Measurements from ENCODE around the gene PAX8.
A peak's percentile ranks its signal among the peaks of the same experiment; 100 is the strongest.
"Not testable (repeated sequence)": the region's sequence is repeated elsewhere in the genome, so short reads cannot be mapped to it uniquely, and the experiment has no call there.

PAX8 gene

GRCh38 chr2:113278742-113279139 is at the start of gene PAX8:
Gene PAX8, minus strand, starts transcription at chr2:113278921. Its CDS starts 527 bp downstream, at chr2:113278394.
- no peak for DNase-seq (ENCODE audit: low read depth in 2 of 2, low spot score in 1 of 2)

- DNase-seq (ENCODE audit: low read depth in 2 of 2, low spot score in 1 of 2): no peak
These were observed 49.3 kb upstream of the PAX8 start for GRCh38 chr2:113328043-113328442.

- not testable (repeated sequence) for DNase-seq (ENCODE audit: low read depth in 2 of 2, low spot score in 1 of 2)
These were observed 46.5 kb upstream of the PAX8 start for GRCh38 chr2:113325161-113325731.

GRCh38 chr2:113324684-113325160 is 46.0 kb upstream of the PAX8 start:
- peak; percentile 5 to 10 for DNase-seq (ENCODE audit: low read depth in 2 of 2, low spot score in 1 of 2)

GRCh38 chr2:113323129-113323528 is 44.4 kb upstream of the PAX8 start:
- not testable (repeated sequence) for DNase-seq (ENCODE audit: low read depth in 2 of 2, low spot score in 1 of 2)

- not testable (repeated sequence) for DNase-seq (ENCODE audit: low read depth in 2 of 2, low spot score in 1 of 2)
These were observed 41.4 kb upstream of the PAX8 start for GRCh38 chr2:113320106-113320505.

GRCh38 chr2:113318941-113319340 is 40.2 kb upstream of the PAX8 start:
- DNase-seq (ENCODE audit: low read depth in 2 of 2, low spot score in 1 of 2): not testable (repeated sequence)

GRCh38 chr2:113316085-113316484 is 37.4 kb upstream of the PAX8 start:
- DNase-seq (ENCODE audit: low read depth in 2 of 2, low spot score in 1 of 2): no peak

GRCh38 chr2:113314663-113315062 is 35.9 kb upstream of the PAX8 start:
- DNase-seq (ENCODE audit: low read depth in 2 of 2, low spot score in 1 of 2): not testable (repeated sequence)

GRCh38 chr2:113314176-113314575 is 35.5 kb upstream of the PAX8 start:
- not testable (repeated sequence) for DNase-seq (ENCODE audit: low read depth in 2 of 2, low spot score in 1 of 2)

GRCh38 chr2:113311781-113312180 is 33.1 kb upstream of the PAX8 start:
- DNase-seq (ENCODE audit: low read depth in 2 of 2, low spot score in 1 of 2): not testable (repeated sequence)

- not testable (repeated sequence) for DNase-seq (ENCODE audit: low read depth in 2 of 2, low spot score in 1 of 2)
These were observed 32.5 kb upstream of the PAX8 start for GRCh38 chr2:113311191-113311590.

GRCh38 chr2:113309655-113310387 is 31.1 kb upstream of the PAX8 start:
- no peak for DNase-seq (ENCODE audit: low read depth in 2 of 2, low spot score in 1 of 2)

GRCh38 chr2:113308784-113309183 is 30.1 kb upstream of the PAX8 start:
- DNase-seq (ENCODE audit: low read depth in 2 of 2, low spot score in 1 of 2): not testable (repeated sequence)

GRCh38 chr2:113306207-113306606 is 27.5 kb upstream of the PAX8 start:
- not testable (repeated sequence) for DNase-seq (ENCODE audit: low read depth in 2 of 2, low spot score in 1 of 2)

- not testable (repeated sequence) for DNase-seq (ENCODE audit: low read depth in 2 of 2, low spot score in 1 of 2)
These were observed 27.0 kb upstream of the PAX8 start for GRCh38 chr2:113305749-113306148.

GRCh38 chr2:113305146-113305545 is 26.4 kb upstream of the PAX8 start:
- DNase-seq (ENCODE audit: low read depth in 2 of 2, low spot score in 1 of 2): no peak

GRCh38 chr2:113304702-113305101 is 26.0 kb upstream of the PAX8 start:
- no peak for DNase-seq (ENCODE audit: low read depth in 2 of 2, low spot score in 1 of 2)

GRCh38 chr2:113302216-113302980 is 23.7 kb upstream of the PAX8 start:
- DNase-seq (ENCODE audit: low read depth in 2 of 2, low spot score in 1 of 2): not testable (repeated sequence)

- no peak for DNase-seq (ENCODE audit: low read depth in 2 of 2, low spot score in 1 of 2)
These were observed 21.6 kb upstream of the PAX8 start for GRCh38 chr2:113300281-113300680.

- no peak for DNase-seq (ENCODE audit: low read depth in 2 of 2, low spot score in 1 of 2)
These were observed 19.5 kb upstream of the PAX8 start for GRCh38 chr2:113298176-113298575.

- DNase-seq (ENCODE audit: low read depth in 2 of 2, low spot score in 1 of 2): not testable (repeated sequence)
These were observed 18.9 kb upstream of the PAX8 start for GRCh38 chr2:113297590-113297989.
